ENCODE data around the gene ZNF18.

ZNF18 gene

GRCh38 chr17:12020642-12021622 lies 23.7 kb upstream of the ZNF18 start, which contains the start of gene MAP2K4:
Gene MAP2K4, plus strand, starts transcription at chr17:12020877. Its CDS starts 10 bp downstream, at chr17:12020887.
- H3K27me3 ChIP-seq (replicated peaks; ENCODE audit: insufficient read depth, low read length) = 0 out of 2 replicates have a peak, but pooled peaks cover 8% of the 10 kb centered on the region
- DNase-seq = peak; percentile 88
- TF ChIP-seq CTCF (IDR thresholded peaks at IDR 0.05; ENCODE audit: low read length) (no peak), EZH2 (optimal IDR thresholded peaks at IDR 0.05; ENCODE audit: low read depth, low read length) (no peak), EZH2phosphoT487 (IDR thresholded peaks at IDR 0.05; ENCODE audit: low read length) (no peak)
- no peaks in the 10 kb centered on the region for H3F3A ChIP-seq (ENCODE audit: insufficient read depth, low read length)
- H3K9ac ChIP-seq (ENCODE audit: low read length) = peak within 1 kb of the TSS; percentile 66; the same call in 1 of the 2 replicates
- peak within 1 kb of the TSS; percentile 94 for H3K4me2 ChIP-seq (ENCODE audit: low read depth, low read length)
- H3K9me3 ChIP-seq (replicated peaks; ENCODE audit: insufficient read depth, low read length) = no peaks in the 10 kb centered on the region
- H3K4me1 ChIP-seq (ENCODE audit: low read length) = 0 out of 2 replicates have a peak, but pooled peaks cover 6% of the 10 kb centered on the region
- H2AFZ ChIP-seq (ENCODE audit: low read length) = peak within 1 kb of the TSS; percentile 73; the same call in 1 of the 2 replicates
- 0 out of 2 replicates have a peak, but pooled peaks cover 16% of the 10 kb centered on the region for H4K20me1 ChIP-seq (ENCODE audit: insufficient read depth, low read length)
- no peaks in the 10 kb centered on the region for H3K9me2 ChIP-seq (replicated peaks; ENCODE audit: insufficient read depth, low read length)
- no peaks in the 10 kb centered on the region for H3K36me3 ChIP-seq (replicated peaks; ENCODE audit: insufficient read depth, low read length)
- peak within 1 kb of the TSS; percentile 68 for H3K4me3 ChIP-seq (ENCODE audit: low read length)
- peaks cover 46% of the 10 kb centered on the region for H3K79me2 ChIP-seq (ENCODE audit: low read length)
- H3K27ac ChIP-seq (ENCODE audit: low read length) = no peak within 1 kb of the TSS; the same call in 1 of the 2 replicates

- TF ChIP-seq EZH2 (optimal IDR thresholded peaks at IDR 0.05; ENCODE audit: low read depth, low read length) (no peak), CTCF (IDR thresholded peaks at IDR 0.05; ENCODE audit: low read length) (no peak), EZH2phosphoT487 (IDR thresholded peaks at IDR 0.05; ENCODE audit: low read length) (no peak)
- no peak overlapping the region for H3K9ac ChIP-seq (ENCODE audit: low read length)
- H4K20me1 ChIP-seq (ENCODE audit: insufficient read depth, low read length) = no peaks in the 10 kb centered on the region
- H3K79me2 ChIP-seq (ENCODE audit: low read length) = no peaks in the 10 kb centered on the region
- no peak overlapping the region for H3K4me2 ChIP-seq (ENCODE audit: low read depth, low read length)
- no peaks in the 10 kb centered on the region for H3K36me3 ChIP-seq (replicated peaks; ENCODE audit: insufficient read depth, low read length)
- no peaks in the 10 kb centered on the region for H3K9me3 ChIP-seq (replicated peaks; ENCODE audit: insufficient read depth, low read length)
- H3K9me2 ChIP-seq (replicated peaks; ENCODE audit: insufficient read depth, low read length) = no peaks in the 10 kb centered on the region
- no peak overlapping the region for H2AFZ ChIP-seq (ENCODE audit: low read length)
- H3K4me1 ChIP-seq (ENCODE audit: low read length) = no peaks in the 10 kb centered on the region
- H3F3A ChIP-seq (ENCODE audit: insufficient read depth, low read length) = no peaks in the 10 kb centered on the region
- H3K27ac ChIP-seq (ENCODE audit: low read length) = no peak overlapping the region
- H3K4me3 ChIP-seq (ENCODE audit: low read length) = no peak overlapping the region
- no peak for DNase-seq
- H3K27me3 ChIP-seq (replicated peaks; ENCODE audit: insufficient read depth, low read length) = no peaks in the 10 kb centered on the region
Measured at GRCh38 chr17:12007466-12007865, 10.2 kb upstream of the ZNF18 start.

GRCh38 chr17:11999696-12000095 lies 2.4 kb upstream of the ZNF18 start:
- no peak overlapping the region for H3K4me2 ChIP-seq (ENCODE audit: low read depth, low read length)
- no peak overlapping the region for H2AFZ ChIP-seq (ENCODE audit: low read length)
- DNase-seq = no peak
- H4K20me1 ChIP-seq (ENCODE audit: insufficient read depth, low read length) = no peaks in the 10 kb centered on the region
- H3K79me2 ChIP-seq (ENCODE audit: low read length) = no peaks in the 10 kb centered on the region
- no peak overlapping the region for H3K4me3 ChIP-seq (ENCODE audit: low read length)
- no peak overlapping the region for H3K9ac ChIP-seq (ENCODE audit: low read length)
- H3F3A ChIP-seq (ENCODE audit: insufficient read depth, low read length) = peaks cover 9% of the 10 kb centered on the region
- no peaks in the 10 kb centered on the region for H3K9me3 ChIP-seq (replicated peaks; ENCODE audit: insufficient read depth, low read length)
- no peaks in the 10 kb centered on the region for H3K4me1 ChIP-seq (ENCODE audit: low read length)
- H3K9me2 ChIP-seq (replicated peaks; ENCODE audit: insufficient read depth, low read length) = no peaks in the 10 kb centered on the region
- no peak for TF ChIP-seq CTCF (IDR thresholded peaks at IDR 0.05; ENCODE audit: low read length)
- TF ChIP-seq EZH2 (optimal IDR thresholded peaks at IDR 0.05; ENCODE audit: low read depth, low read length) = no peak
- TF ChIP-seq EZH2phosphoT487 (IDR thresholded peaks at IDR 0.05; ENCODE audit: low read length) = no peak
- H3K27me3 ChIP-seq (replicated peaks; ENCODE audit: insufficient read depth, low read length) = no peaks in the 10 kb centered on the region
- H3K27ac ChIP-seq (ENCODE audit: low read length) = no peak overlapping the region
- H3K36me3 ChIP-seq (replicated peaks; ENCODE audit: insufficient read depth, low read length) = no peaks in the 10 kb centered on the region

All from MM.1S (cell line).